Measurements from ENCODE around the gene SLC25A28.

SLC25A28 gene

GRCh38 chr10:99583687-99584086, 36.6 kb downstream of the SLC25A28 start:
- no peak for DNase-seq

- DNase-seq: no peak
These were observed 37.9 kb downstream of the SLC25A28 start for GRCh38 chr10:99582255-99582770.

- no peak for DNase-seq
These were observed 40.3 kb downstream of the SLC25A28 start for GRCh38 chr10:99579971-99580370.

GRCh38 chr10:99573790-99574189, 46.4 kb downstream of the SLC25A28 start:
- DNase-seq: no peak

- DNase-seq: no peak
These were observed 48.4 kb downstream of the SLC25A28 start for GRCh38 chr10:99571816-99572215.

GRCh38 chr10:99569961-99570360, 50.3 kb downstream of the SLC25A28 start:
- no peak for DNase-seq

- DNase-seq: no peak
These were observed 50.8 kb downstream of the SLC25A28 start for GRCh38 chr10:99569253-99569939.

- DNase-seq: no peak
These were observed 55.1 kb downstream of the SLC25A28 start for GRCh38 chr10:99565166-99565565.

- no peak for DNase-seq
These were observed 55.9 kb downstream of the SLC25A28 start for GRCh38 chr10:99564361-99564760.

- DNase-seq: no peak
These were observed 57.6 kb downstream of the SLC25A28 start for GRCh38 chr10:99562631-99563030.
